Body of pancreas (tissue), 4 donors: ENCODE results near the gene FAM193A.

ENCODE experiments used
- CTCF ChIP-seq, 7 experiments: fragments of 450-650 bp in 4 of 7; fragments of 200-600 bp in 3 of 7; sonication (generic) in 3 of 7; IDR thresholded peaks; one replicate each; pipeline ENCODE4 v1.5.1; 2016 to 2019; ENCODE audit warnings: antibody characterized with exemption in 7 of 7
- POLR2A ChIP-seq, 3 donors: fragments of 450-650 bp; IDR thresholded peaks; one replicate each; pipeline ENCODE4 v1.6.1; 2016; ENCODE audit warnings: antibody characterized with exemption in 3 of 3, mild to moderate bottlenecking in 2 of 3

GRCh38 chr4:2671267-2671895 lies 134.9 kb downstream of the FAM193A start:
- TF ChIP-seq CTCF (IDR thresholded peaks at IDR 0.05): no peak
- no peak for TF ChIP-seq POLR2A (IDR thresholded peaks at IDR 0.05)
